ENCODE measurements around the gene TBC1D22A.

DNA sequence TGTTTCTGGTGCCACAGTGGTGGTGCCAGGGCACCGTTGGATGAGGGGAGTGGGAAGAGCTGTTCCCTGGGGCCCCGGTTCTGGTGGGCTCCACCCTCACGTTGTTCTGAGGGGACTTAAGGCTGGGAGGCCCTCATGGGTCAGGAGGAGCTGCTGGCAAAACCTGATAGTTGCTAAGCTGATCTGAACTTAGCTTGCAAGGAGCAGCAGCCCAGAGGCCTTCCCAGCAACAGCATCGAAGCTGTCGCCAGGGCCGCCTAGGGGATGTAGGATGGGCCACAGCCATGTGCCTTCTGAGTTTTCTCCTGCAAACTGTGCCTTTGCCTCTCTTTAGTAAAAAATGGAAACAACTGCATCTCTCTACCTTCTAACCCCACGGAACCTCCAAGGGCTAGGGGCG lies 240.2 kb downstream of the TBC1D22A start:
- TF ChIP-seq POLR2A (IDR thresholded peaks at IDR 0.05), result no peak
- TF ChIP-seq, protein P1, sequence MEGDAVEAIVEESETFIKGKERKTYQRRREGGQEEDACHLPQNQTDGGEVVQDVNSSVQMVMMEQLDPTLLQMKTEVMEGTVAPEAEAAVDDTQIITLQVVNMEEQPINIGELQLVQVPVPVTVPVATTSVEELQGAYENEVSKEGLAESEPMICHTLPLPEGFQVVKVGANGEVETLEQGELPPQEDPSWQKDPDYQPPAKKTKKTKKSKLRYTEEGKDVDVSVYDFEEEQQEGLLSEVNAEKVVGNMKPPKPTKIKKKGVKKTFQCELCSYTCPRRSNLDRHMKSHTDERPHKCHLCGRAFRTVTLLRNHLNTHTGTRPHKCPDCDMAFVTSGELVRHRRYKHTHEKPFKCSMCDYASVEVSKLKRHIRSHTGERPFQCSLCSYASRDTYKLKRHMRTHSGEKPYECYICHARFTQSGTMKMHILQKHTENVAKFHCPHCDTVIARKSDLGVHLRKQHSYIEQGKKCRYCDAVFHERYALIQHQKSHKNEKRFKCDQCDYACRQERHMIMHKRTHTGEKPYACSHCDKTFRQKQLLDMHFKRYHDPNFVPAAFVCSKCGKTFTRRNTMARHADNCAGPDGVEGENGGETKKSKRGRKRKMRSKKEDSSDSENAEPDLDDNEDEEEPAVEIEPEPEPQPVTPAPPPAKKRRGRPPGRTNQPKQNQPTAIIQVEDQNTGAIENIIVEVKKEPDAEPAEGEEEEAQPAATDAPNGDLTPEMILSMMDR (IDR thresholded peaks at IDR 0.05), result no peak

All from ovary (tissue), 3 donors.